Stimulated activated CD8-positive, alpha-beta memory T cell treated with anti-CD3 and anti-CD28 coated beads, Interleukin-15, amount 100 ng/mL, for 1 hour (primary cell): ENCODE measurements around the gene MERTK.
"Not testable (repeated sequence)": the region's sequence is repeated elsewhere in the genome, so short reads cannot be mapped to it uniquely, and the experiment has no call there.

Experiments
- DNase-seq: peaks from one replicate; pipeline ENCODE4 v3.0.0-alpha.2; 2020; ENCODE audit warnings: low read depth

Gene MERTK

GRCh38 chr2:112012556-112012955 is 114.1 kb downstream of the MERTK start:
- no peak for DNase-seq

- DNase-seq, result no peak
These were observed 120.4 kb downstream of the MERTK start for GRCh38 chr2:112018846-112019245.

- DNase-seq, result no peak
These were observed 121.2 kb downstream of the MERTK start for GRCh38 chr2:112019569-112019982.

- no peak for DNase-seq
These were observed 122.2 kb downstream of the MERTK start for GRCh38 chr2:112020561-112020960.

- no peak for DNase-seq
These were observed 122.9 kb downstream of the MERTK start for GRCh38 chr2:112021290-112021689.

- no peak for DNase-seq
These were observed 123.4 kb downstream of the MERTK start for GRCh38 chr2:112021781-112022231.

- DNase-seq, result no peak
These were observed 125.3 kb downstream of the MERTK start for GRCh38 chr2:112023707-112024106.

GRCh38 chr2:112024231-112024630 is 125.8 kb downstream of the MERTK start:
- no peak for DNase-seq

GRCh38 chr2:112024896-112025491 is 126.6 kb downstream of the MERTK start:
- DNase-seq, result no peak

GRCh38 chr2:112026509-112026908 is 128.1 kb downstream of the MERTK start:
- DNase-seq, result no peak

GRCh38 chr2:112027767-112028166 is 129.4 kb downstream of the MERTK start:
- DNase-seq, result no peak

- DNase-seq, result no peak
These were observed 130.8 kb downstream of the MERTK start for GRCh38 chr2:112029164-112029563.

- no peak for DNase-seq
These were observed 133.2 kb downstream of the MERTK start for GRCh38 chr2:112031473-112032223.

- no peak for DNase-seq
These were observed 133.8 kb downstream of the MERTK start for GRCh38 chr2:112032224-112032586.

- no peak for DNase-seq
These were observed 134.5 kb downstream of the MERTK start for GRCh38 chr2:112032689-112033465.

GRCh38 chr2:112033600-112033999 is 135.2 kb downstream of the MERTK start:
- DNase-seq, result no peak

- no peak for DNase-seq
These were observed 136.5 kb downstream of the MERTK start for GRCh38 chr2:112034924-112035323.

- no peak for DNase-seq
These were observed 137.4 kb downstream of the MERTK start for GRCh38 chr2:112035786-112036185.

GRCh38 chr2:112039556-112039955 is 141.1 kb downstream of the MERTK start:
- not testable (repeated sequence) for DNase-seq

- DNase-seq, result not testable (repeated sequence)
These were observed 141.7 kb downstream of the MERTK start for GRCh38 chr2:112040066-112040465.

GRCh38 chr2:112041460-112041859 is 143.1 kb downstream of the MERTK start:
- not testable (repeated sequence) for DNase-seq

GRCh38 chr2:112045446-112046014 is 147.1 kb downstream of the MERTK start:
- no peak for DNase-seq

GRCh38 chr2:112046231-112046630 is 147.8 kb downstream of the MERTK start:
- DNase-seq, result no peak
